DOHH2 (cell line): ENCODE results near the gene PNRC2.
"Not testable (repeated sequence)": the region's sequence is repeated elsewhere in the genome, so short reads cannot be mapped to it uniquely, and the experiment has no call there.

Experiments
- H3F3A ChIP-seq: fragments of 200-600 bp; sonication (generic), shearing (Covaris generic); 2 replicates; pipeline ENCODE4 v1.6.0; 2016; ENCODE audit warnings: antibody characterized with exemption, mild to moderate bottlenecking; ENCODE audit not compliant: control insufficient read depth, insufficient read depth
- H3K27ac ChIP-seq: fragments of 200-600 bp; sonication (generic); 2 replicates; pipeline ENCODE4 v1.5.1; 2014; ENCODE audit warnings: low read depth, mild to moderate bottlenecking, low read length, moderate library complexity
- H3K27me3 ChIP-seq: fragments of 200-600 bp; sonication (generic); 2 replicates; pipeline ENCODE4 v1.6.1; 2014; ENCODE audit warnings: mild to moderate bottlenecking, low read length, mixed read lengths; ENCODE audit not compliant: control insufficient read depth
- H3K36me3 ChIP-seq: fragments of 200-600 bp; sonication (generic); 2 replicates; pipeline ENCODE4 v1.6.1; 2014; ENCODE audit warnings: mild to moderate bottlenecking, low read length, moderate library complexity, mixed read lengths; ENCODE audit not compliant: control insufficient read depth
- H3K4me1 ChIP-seq: fragments of 200-600 bp; sonication (generic); 2 replicates; pipeline ENCODE4 v1.6.1; 2014; ENCODE audit warnings: mild to moderate bottlenecking, low read length, mixed read lengths; ENCODE audit not compliant: control insufficient read depth
- H3K4me2 ChIP-seq: fragments of 200-600 bp; sonication (generic); 2 replicates; pipeline ENCODE4 v1.6.0; 2014; ENCODE audit warnings: mild to moderate bottlenecking, low read length, moderate library complexity
- H3K4me3 ChIP-seq: fragments of 200-600 bp; sonication (generic); 2 replicates; pipeline ENCODE4 v1.5.1; 2014; ENCODE audit warnings: mild to moderate bottlenecking, low read length, mixed read lengths
- H3K79me2 ChIP-seq: fragments of 200-600 bp; sonication (generic); 2 replicates; pipeline ENCODE4 v1.6.1; 2014; ENCODE audit warnings: mild to moderate bottlenecking, low read length, mixed read lengths; ENCODE audit not compliant: control insufficient read depth
- H3K9me2 ChIP-seq: fragments of 200-600 bp; sonication (generic); replicated peaks from 2 replicates; pipeline ENCODE4 v1.6.1; 2014; ENCODE audit warnings: mild to moderate bottlenecking, low read length, mixed read lengths; ENCODE audit not compliant: control insufficient read depth
- H3K9me3 ChIP-seq: fragments of 200-600 bp; sonication (generic); 2 replicates; pipeline ENCODE4 v1.6.1; 2014; ENCODE audit warnings: antibody characterized with exemption, low read length, mixed read lengths; ENCODE audit not compliant: control insufficient read depth, insufficient read depth
- H4K20me1 ChIP-seq: fragments of 200-600 bp; sonication (generic); 2 replicates; pipeline ENCODE4 v1.6.0; 2014; ENCODE audit warnings: low read depth, mild to moderate bottlenecking, antibody characterized with exemption, low read length, moderate library complexity; ENCODE audit not compliant: control insufficient read depth, insufficient read depth
- EZH2phosphoT487 ChIP-seq: fragments of 200-600 bp; sonication (generic); IDR thresholded peaks from 2 replicates; pipeline ENCODE4 v1.6.1; 2017; ENCODE audit warnings: borderline replicate concordance, mild to moderate bottlenecking, antibody characterized with exemption, low read length, moderate library complexity, mixed read lengths
- TF ChIP-seq, protein P1 (sequence below): fragments of 200-600 bp; sonication (generic); IDR thresholded peaks from one replicate; pipeline ENCODE4 v1.5.1; 2014; ENCODE audit warnings: antibody characterized with exemption, mild to moderate bottlenecking, low read depth, low read length; ENCODE audit not compliant: poor library complexity, severe bottlenecking

Gene PNRC2

DNA sequence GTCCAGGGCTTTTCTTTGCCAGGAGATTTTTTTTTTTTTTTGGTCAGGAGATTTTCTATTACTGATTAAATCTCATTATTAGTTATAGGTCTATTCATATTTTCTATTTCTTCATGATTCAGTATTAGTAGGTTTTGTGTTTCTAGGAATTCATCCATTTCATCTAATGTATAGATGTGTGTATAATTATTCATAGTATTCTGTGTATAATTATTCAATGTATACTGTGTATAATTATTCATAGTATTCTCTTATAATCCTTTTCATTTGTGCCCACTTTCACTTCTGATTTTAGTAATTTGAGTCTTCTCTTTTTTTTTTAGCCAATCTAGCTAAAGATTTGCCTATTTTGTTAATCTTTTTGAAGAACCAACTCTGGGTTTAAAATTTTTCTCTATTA, 12.3 kb upstream of the PNRC2 start:
- Histone ChIP-seq H3K4me2 (no peak overlapping the region), H3K4me3 (no peak overlapping the region), H3K9me3 (peaks cover 11% of the 10 kb centered on the region), H3K27me3 (peaks cover 3% of the 10 kb centered on the region; the same call in 1 of the 2 replicates), H3K36me3 (no peaks in the 10 kb centered on the region), H3K4me1 (peaks cover 10% of the 10 kb centered on the region), H3F3A (no peaks in the 10 kb centered on the region; the same call in 1 of the 2 replicates), H4K20me1 (no peaks in the 10 kb centered on the region), H3K27ac (no peak overlapping the region), H3K9me2 (no peaks in the 10 kb centered on the region), H3K79me2 (no peaks in the 10 kb centered on the region)
- no peak for TF ChIP-seq EZH2phosphoT487
- TF ChIP-seq, protein P1, sequence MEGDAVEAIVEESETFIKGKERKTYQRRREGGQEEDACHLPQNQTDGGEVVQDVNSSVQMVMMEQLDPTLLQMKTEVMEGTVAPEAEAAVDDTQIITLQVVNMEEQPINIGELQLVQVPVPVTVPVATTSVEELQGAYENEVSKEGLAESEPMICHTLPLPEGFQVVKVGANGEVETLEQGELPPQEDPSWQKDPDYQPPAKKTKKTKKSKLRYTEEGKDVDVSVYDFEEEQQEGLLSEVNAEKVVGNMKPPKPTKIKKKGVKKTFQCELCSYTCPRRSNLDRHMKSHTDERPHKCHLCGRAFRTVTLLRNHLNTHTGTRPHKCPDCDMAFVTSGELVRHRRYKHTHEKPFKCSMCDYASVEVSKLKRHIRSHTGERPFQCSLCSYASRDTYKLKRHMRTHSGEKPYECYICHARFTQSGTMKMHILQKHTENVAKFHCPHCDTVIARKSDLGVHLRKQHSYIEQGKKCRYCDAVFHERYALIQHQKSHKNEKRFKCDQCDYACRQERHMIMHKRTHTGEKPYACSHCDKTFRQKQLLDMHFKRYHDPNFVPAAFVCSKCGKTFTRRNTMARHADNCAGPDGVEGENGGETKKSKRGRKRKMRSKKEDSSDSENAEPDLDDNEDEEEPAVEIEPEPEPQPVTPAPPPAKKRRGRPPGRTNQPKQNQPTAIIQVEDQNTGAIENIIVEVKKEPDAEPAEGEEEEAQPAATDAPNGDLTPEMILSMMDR = no peak

DNA sequence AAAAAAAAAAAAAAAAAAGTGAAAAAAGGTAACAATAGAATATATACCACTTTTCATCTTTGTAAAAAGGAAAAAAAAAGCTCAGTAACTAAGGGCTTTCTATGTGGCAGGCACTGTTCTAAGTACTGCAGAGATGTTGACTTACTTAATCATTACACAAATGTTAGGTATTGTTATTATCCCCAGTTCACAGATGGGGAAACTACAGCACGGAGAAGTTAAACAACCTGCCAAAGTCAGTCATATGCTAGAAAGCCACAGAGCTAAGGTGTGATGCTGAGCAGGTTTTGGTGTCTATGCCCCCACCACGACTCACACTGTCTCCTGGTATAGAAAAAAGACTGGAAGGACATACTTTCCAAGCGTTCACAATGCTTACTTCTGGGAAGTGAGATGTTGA, 6.6 kb upstream of the PNRC2 start:
- no peak for TF ChIP-seq EZH2phosphoT487
- TF ChIP-seq, protein P1 = no peak
- Histone ChIP-seq H3K27ac (no peak overlapping the region), H3K4me2 (no peak overlapping the region), H3K36me3 (no peaks in the 10 kb centered on the region), H3K79me2 (no peaks in the 10 kb centered on the region), H3K9me3 (no peaks in the 10 kb centered on the region), H3K4me3 (no peak overlapping the region), H3K9me2 (no peaks in the 10 kb centered on the region), H4K20me1 (no peaks in the 10 kb centered on the region), H3K4me1 (peaks cover 33% of the 10 kb centered on the region), H3F3A (peaks cover 13% of the 10 kb centered on the region), H3K27me3 (no peaks in the 10 kb centered on the region)

DNA sequence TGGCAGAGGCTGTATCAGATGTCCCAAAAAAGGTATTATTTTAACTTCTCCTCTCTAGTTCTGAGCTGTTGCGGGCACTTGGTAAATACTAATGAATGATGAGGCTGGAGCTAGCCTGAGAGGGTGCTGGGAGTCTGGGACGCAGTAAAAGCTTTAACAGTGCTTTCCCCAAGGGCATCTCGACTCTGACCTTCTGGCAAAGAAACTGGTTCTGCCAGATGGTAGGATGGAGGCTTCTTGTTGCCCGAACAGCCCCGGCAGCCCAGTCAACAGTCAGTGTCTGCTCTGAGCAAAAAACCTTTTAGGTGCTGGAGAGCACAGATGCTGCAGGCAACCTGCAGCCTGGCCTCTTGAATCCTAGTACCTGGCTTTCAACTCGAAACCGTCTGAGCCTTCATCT, 2.5 kb upstream of the PNRC2 start:
- Histone ChIP-seq H4K20me1 (peaks cover 8% of the 10 kb centered on the region; the same call in 1 of the 2 replicates), H3K9me3 (no peaks in the 10 kb centered on the region), H3K79me2 (peaks cover 24% of the 10 kb centered on the region), H3K36me3 (peaks cover 27% of the 10 kb centered on the region), H3K27me3 (no peaks in the 10 kb centered on the region), H3K9me2 (no peaks in the 10 kb centered on the region), H3K4me3 (no peak overlapping the region), H3K27ac (peak overlapping the region; percentile 12; the same call in 1 of the 2 replicates), H3F3A (peaks cover 34% of the 10 kb centered on the region), H3K4me1 (peaks cover 53% of the 10 kb centered on the region), H3K4me2 (peak overlapping the region; percentile 85)
- TF ChIP-seq, protein P1 = no peak
- TF ChIP-seq EZH2phosphoT487 = no peak

DNA sequence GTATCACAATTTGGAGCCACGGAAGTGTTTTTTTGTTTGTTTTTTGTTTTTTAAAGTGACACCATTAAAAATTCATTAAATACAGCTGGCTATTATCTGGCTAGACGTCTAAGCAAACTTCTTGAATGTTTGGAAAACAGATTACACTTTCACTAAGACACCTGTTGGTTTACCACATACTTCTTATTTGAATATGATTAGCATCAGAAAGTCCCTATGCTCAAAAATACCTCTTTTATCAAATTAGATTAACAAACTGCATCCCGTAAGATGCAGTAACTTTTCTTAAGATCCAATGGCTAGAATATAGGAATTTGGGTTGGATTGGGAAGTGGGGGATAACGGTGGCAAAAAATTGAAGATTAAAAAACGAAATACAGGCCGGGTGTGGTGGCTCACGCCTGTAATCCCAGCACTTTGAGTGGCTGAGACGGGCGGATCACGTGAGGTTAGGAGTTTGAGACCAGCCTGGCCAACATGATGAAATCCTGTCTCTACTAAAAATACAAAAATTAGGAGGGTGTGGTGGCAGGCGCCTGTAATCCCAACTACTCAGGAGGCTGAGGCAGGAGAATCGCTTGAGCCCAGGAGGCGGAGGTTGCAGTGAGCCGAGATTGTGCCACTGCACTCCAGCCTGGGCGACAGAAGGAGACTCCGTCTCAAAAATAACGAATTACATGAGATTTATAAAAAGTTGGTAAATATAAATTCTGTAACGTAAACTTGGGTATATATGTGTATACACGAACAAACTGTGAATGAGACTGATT, 1.4 kb upstream of the PNRC2 start:
- H3K9me2 ChIP-seq, H3K9me3 ChIP-seq, H3K27me3 ChIP-seq, H4K20me1 ChIP-seq: not testable (repeated sequence)
- H3F3A ChIP-seq = peaks cover 36% of the 10 kb centered on the region
- peak overlapping the region; percentile 85 for H3K4me2 ChIP-seq
- H3K27ac ChIP-seq = peak overlapping the region; percentile 97
- peaks cover 24% of the 10 kb centered on the region for H3K79me2 ChIP-seq
- H3K36me3 ChIP-seq = peaks cover 32% of the 10 kb centered on the region
- peaks cover 53% of the 10 kb centered on the region for H3K4me1 ChIP-seq
- H3K4me3 ChIP-seq = peak overlapping the region; percentile 87
